HK-2 (cell line): ENCODE data around the gene ITIH3.

ENCODE experiments used
- DNase-seq: peaks from one replicate; pipeline ENCODE4 v3.0.0-alpha.2; 2018; ENCODE audit not compliant: unreplicated experiment

The ITIH3 gene

DNA sequence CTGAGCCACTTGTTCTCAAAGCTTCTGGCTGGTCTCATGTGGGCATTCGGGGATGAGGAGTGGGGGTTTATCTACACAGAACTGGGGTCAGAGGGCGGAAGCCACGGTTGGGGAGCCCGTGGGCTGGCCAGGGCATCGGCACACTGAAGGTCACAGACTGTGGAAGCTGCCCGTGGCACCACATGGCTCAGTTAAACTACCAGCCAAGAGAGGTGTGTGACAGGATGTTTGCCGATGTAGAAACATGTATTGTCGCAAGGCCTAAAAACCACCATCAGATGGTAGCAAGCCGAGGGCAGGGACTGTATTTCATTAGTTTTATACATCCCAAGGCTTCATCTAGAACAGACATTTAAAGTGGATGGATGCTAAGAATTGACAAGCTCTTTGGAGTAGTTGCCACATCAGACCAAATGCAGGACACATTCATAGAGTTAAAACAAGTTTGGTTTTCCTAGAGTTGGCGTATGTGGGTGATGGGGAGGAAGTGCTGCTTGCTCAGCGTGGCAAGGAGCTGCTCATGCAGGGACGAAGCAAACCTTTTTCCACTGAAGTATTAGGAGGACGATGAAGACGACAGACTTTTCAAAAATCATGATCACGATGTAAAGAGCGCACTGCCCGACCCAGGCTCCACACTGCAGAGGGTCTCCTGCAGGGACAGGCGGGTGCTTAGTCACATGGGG, 49.8 kb downstream of the ITIH3 start:
- DNase-seq: no peak

DNA sequence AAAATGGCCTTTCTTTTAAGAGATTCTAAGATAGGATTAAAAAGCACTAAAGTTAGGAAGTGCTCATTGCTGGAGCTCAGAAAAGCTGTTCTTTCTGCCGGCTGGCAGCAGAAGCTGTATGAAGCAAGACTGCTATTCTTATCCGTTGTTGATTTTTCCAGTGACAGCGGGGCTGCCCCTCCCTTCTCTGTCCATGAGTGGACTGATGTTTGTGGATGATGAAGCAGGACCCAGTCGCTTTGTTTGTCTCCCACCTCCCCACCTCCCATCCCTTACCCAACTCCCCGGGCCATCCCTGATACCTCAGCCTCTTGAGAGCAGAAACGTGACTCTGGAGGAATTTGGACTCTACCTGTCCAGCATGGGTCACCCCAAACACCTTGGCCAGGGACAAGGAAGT, 50.6 kb downstream of the ITIH3 start:
- no peak for DNase-seq

- no peak for DNase-seq
These were observed 51.3 kb downstream of the ITIH3 start for GRCh38 chr3:52845691-52846431.

DNA sequence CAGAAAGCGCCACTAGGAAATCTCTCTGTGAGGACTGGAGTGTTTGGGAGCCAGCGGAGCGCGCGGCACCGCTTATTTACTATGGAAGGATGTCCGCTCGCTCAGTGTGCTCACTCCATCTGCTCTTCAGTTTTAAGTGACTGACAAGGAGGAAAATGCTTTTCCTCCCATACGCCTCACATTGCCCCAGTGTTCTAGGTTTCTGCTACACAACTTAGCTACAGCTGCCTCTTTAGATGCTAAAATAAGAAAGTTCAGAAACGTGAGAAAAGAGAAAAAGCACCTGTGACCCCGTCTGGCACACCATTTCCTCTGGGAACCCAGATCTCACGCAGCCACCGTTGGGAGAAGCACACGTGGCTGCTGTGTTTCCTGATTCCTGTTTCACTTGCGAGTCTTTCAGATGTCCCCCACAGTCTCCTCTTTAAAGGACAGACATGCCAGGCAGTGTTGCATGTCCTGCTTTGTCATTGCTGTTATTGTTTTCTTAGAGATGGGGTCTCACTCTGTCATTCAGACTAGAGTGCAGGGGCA, 51.9 kb downstream of the ITIH3 start:
- no peak for DNase-seq

DNA sequence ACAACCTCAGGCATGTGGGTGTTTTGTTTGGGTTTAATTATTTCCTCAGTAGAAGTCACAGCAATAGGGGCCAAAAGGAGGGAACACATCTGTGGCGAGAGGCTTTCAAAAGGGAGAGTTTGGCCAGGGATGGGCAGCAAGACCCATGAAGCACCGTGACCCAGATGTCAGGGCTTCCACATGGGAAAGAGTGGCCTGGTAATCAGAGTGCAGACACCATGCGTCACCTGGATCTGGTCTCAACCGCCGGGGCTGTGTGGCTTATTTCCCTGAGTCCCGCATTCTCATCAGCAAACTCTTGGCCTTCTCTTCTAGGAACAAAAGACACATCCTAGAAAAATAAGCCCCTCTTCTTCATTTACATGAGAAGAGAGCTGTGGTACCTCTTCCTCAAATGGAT, 52.6 kb downstream of the ITIH3 start:
- no peak for DNase-seq

- DNase-seq: no peak
These were observed 53.1 kb downstream of the ITIH3 start for GRCh38 chr3:52847726-52848125.

- DNase-seq: peak; percentile 17
These were observed 54.0 kb downstream of the ITIH3 start for GRCh38 chr3:52848617-52849016.

DNA sequence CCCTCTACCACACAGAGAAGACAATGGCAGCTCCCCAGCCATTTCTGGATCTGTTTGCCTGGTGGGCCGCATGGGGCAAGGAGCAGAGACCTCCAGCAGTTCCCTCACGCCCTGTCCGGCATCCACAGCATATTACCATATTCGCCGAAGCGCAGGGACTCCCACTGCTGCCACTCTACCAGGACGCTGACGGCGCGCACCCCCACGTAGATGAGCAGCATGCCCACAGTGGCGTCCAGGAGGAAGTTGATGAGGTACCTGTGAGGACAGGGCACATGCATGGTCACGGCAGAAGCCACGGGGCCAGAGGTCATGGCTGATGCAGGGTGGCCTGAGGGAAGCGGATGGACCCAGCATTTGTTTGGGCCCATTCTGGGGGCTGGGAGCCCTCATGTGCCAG, 55.1 kb downstream of the ITIH3 start:
- DNase-seq: no peak

DNA sequence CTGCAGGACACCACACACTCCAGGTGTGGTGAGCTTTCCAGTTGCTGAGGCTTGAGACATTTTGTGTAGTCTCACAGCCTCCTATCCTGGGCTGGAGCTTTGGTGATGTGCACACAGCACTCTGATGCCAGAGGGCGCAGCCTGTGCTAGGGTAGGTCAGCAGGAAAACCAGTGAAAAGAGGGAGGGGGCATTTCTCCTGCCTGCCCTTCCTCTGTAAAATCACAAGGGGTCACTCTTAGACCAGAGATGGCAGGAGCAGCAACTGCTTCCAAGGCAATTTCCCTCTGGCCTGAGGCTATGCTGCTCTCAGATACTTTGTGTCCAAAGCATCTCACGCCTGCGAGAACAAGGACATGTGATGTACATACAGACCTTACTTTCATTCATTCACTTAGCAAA, 56.8 kb downstream of the ITIH3 start:
- DNase-seq: peak; percentile 17

DNA sequence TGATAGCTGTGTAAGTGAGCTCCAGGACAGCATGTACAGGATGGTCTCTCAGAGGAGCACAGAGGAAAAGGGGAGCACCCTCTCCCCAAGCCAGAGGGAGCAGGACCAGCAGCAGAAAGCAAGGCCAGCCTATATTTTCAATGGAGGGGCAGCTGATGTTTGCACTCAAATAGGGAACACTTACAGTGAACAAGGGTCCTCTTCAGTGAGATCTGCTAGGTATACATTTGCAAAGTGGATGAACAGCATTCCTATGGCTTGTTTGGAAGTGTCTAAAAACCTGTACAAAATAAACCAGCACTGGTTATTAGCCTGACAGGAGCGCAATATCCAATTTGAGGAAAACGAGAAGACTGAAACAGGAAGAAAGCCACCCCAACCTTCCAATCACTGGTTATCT, 57.8 kb downstream of the ITIH3 start:
- DNase-seq: no peak

DNA sequence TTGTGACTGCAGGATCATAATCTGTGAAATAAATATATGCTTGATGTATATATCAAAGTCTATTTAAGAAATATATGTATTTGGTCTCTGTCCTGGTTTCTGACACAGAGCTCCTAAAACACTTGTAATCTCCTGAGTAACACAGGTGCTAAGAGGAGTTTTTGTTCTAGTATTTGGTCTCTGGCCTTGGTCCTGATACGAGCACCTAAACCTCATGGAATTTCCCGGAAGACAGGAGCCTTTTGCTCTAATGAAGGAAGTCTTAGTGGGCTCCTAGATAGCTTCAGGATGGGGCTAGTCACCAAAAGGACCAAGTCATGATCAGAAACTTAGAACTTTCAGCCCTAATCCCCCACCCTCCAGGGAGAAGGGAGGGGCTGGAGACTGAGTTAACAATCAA, 59.4 kb downstream of the ITIH3 start:
- no peak for DNase-seq

- no peak for DNase-seq
These were observed 62.1 kb downstream of the ITIH3 start for GRCh38 chr3:52856666-52857065.

GRCh38 chr3:52857133-52857532, 62.5 kb downstream of the ITIH3 start:
- DNase-seq: no peak

GRCh38 chr3:52857864-52858263, 63.3 kb downstream of the ITIH3 start:
- DNase-seq: no peak
